Osteoblast (primary cell): ENCODE results near the gene GLUD1. TPM values are rescaled to one million over a fixed set of nuclear protein-coding genes. Genes with fewer than 3 reads are reported as not detected.

Experiments used
- DNase-seq: peaks from one replicate; pipeline ENCODE4 v3.0.0; 2011; ENCODE audit warnings: low spot score, mixed read lengths; ENCODE audit not compliant: insufficient read length; ENCODE audit errors: missing footprints
- H2AFZ ChIP-seq: 2 replicates; pipeline ENCODE4 v1.6.0; 2011; ENCODE audit warnings: mild to moderate bottlenecking, low read length
- H3K27ac ChIP-seq: 2 replicates; pipeline ENCODE4 v1.5.1; 2011; ENCODE audit warnings: mild to moderate bottlenecking, low read depth, low read length, moderate library complexity
- H3K27me3 ChIP-seq: 2 replicates; pipeline ENCODE4 v1.6.0; 2012; ENCODE audit warnings: mild to moderate bottlenecking, control low read depth, inconsistent platforms, low read length, moderate library complexity; ENCODE audit not compliant: insufficient read depth
- H3K36me3 ChIP-seq: 2 replicates; pipeline ENCODE4 v1.5.1; 2011; ENCODE audit warnings: mild to moderate bottlenecking, low read length, control low read depth, moderate library complexity; ENCODE audit not compliant: insufficient read depth
- H3K4me1 ChIP-seq: 2 replicates; pipeline ENCODE4 v1.5.1; 2011; ENCODE audit warnings: mild to moderate bottlenecking, low read length, control low read depth, moderate library complexity; ENCODE audit not compliant: insufficient read depth
- H3K4me2 ChIP-seq: 2 replicates; pipeline ENCODE4 v1.6.0; 2011; ENCODE audit warnings: mild to moderate bottlenecking, low read length; ENCODE audit not compliant: insufficient read depth
- H3K4me3 ChIP-seq: fragments of 200-600 bp; sonication (generic); 3 replicates; pipeline ENCODE4 v1.5.1; 2012; ENCODE audit warnings: mild to moderate bottlenecking, low read length, inconsistent platforms; ENCODE audit not compliant: insufficient read depth
- H3K79me2 ChIP-seq: 2 replicates; pipeline ENCODE4 v1.6.0; 2012; ENCODE audit warnings: mild to moderate bottlenecking, low read length, control low read depth, inconsistent platforms; ENCODE audit not compliant: insufficient read depth
- H3K9me3 ChIP-seq: 2 replicates; pipeline ENCODE4 v1.5.1; 2011; ENCODE audit warnings: low read depth, low read length, control low read depth
- H4K20me1 ChIP-seq: 2 replicates; pipeline ENCODE4 v1.6.0; 2012; ENCODE audit warnings: mild to moderate bottlenecking, low read length, control low read depth; ENCODE audit not compliant: insufficient read depth
- total RNA-seq: library from RNA; depleted of rRNA; stranded (reverse); fragments of >200 nt; gene quantifications from 2 replicates; pipeline ENCODE4 v1.2.3, GENCODE V29; 2012
- TF ChIP-seq, protein P1 (sequence below): IDR thresholded peaks from 2 replicates; pipeline ENCODE4 v1.5.1; 2011; ENCODE audit warnings: mild to moderate bottlenecking, low read depth, low read length, moderate library complexity; ENCODE audit errors: extremely low read depth

Gene GLUD1
- total RNA-seq, 1 donor, result 221 TPM

GRCh38 chr10:87059401-87059800, 35.2 kb downstream of the GLUD1 start:
- Histone ChIP-seq H4K20me1 (no peaks in the 10 kb centered on the region), H2AFZ (no peak overlapping the region), H3K4me3 (no peak overlapping the region), H3K79me2 (no peaks in the 10 kb centered on the region), H3K27me3 (no peaks in the 10 kb centered on the region), H3K36me3 (peaks cover 59% of the 10 kb centered on the region), H3K27ac (no peak overlapping the region), H3K4me1 (peaks cover 11% of the 10 kb centered on the region), H3K9me3 (no peaks in the 10 kb centered on the region), H3K4me2 (no peak overlapping the region)
- no peak for DNase-seq
- TF ChIP-seq, protein P1, sequence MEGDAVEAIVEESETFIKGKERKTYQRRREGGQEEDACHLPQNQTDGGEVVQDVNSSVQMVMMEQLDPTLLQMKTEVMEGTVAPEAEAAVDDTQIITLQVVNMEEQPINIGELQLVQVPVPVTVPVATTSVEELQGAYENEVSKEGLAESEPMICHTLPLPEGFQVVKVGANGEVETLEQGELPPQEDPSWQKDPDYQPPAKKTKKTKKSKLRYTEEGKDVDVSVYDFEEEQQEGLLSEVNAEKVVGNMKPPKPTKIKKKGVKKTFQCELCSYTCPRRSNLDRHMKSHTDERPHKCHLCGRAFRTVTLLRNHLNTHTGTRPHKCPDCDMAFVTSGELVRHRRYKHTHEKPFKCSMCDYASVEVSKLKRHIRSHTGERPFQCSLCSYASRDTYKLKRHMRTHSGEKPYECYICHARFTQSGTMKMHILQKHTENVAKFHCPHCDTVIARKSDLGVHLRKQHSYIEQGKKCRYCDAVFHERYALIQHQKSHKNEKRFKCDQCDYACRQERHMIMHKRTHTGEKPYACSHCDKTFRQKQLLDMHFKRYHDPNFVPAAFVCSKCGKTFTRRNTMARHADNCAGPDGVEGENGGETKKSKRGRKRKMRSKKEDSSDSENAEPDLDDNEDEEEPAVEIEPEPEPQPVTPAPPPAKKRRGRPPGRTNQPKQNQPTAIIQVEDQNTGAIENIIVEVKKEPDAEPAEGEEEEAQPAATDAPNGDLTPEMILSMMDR, result no peak

- Histone ChIP-seq H3K27me3 (no peaks in the 10 kb centered on the region), H3K36me3 (peaks cover 65% of the 10 kb centered on the region)
- TF ChIP-seq, protein P1, result no peak
Measured at GRCh38 chr10:87058171-87058570, 36.5 kb downstream of the GLUD1 start.

DNA sequence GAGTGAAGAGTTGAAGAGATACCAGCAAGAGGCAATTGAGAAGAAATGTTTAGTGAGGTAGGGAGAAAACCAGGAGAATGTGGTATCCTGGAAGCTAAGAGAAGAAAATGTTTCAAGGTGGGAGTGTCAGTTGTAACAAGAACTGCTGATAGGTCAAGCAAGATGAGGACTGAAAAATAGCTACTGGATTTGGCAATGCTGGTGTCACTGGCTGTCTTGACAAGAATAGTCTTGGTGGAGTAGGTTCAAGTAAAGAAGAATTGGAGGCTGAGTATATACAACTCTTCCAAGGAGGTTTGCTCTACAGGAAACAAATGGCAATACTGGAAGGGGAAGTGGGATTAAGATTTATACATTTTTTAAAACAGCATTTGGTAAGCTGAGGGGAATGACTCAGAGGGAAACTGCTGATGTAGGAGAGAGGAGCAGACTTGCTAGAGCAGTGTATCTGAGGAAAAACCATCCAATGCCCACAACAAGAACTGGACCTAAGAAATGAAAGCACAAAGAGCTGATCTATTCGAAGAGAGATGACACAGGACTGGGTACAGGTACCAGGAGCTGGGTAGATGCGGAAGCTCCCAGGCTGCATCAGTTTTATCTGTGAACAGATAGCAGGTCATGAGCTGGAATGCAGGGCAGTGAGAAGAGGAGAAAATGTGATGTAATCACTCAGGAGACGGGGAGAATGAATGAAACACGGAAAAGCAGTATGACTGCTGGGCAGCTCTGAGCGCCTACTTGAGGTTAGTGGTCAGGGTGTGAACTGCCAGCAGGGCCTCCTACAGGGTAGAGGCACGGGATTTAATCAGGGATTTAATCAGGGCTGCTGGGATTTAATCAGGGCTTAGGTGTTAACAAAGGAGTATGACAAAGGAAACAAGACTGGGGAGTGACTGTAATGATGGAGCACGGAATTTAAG, 40.0 kb downstream of the GLUD1 start:
- no peak overlapping the region for H2AFZ ChIP-seq
- no peaks in the 10 kb centered on the region for H4K20me1 ChIP-seq
- peaks cover 75% of the 10 kb centered on the region for H3K36me3 ChIP-seq
- H3K27me3 ChIP-seq, result no peaks in the 10 kb centered on the region
- TF ChIP-seq, protein P1, result peak; percentile 56
- DNase-seq, result peak; percentile 87
- H3K27ac ChIP-seq, result peak overlapping the region; percentile 64
- H3K4me2 ChIP-seq, result peak overlapping the region; percentile 59
- H3K4me3 ChIP-seq, result peak overlapping the region; percentile 26
- H3K4me1 ChIP-seq, result peaks cover 13% of the 10 kb centered on the region
- H3K79me2 ChIP-seq, result no peaks in the 10 kb centered on the region
- no peaks in the 10 kb centered on the region for H3K9me3 ChIP-seq

More at GRCh38 chr10:87058171-87058570, 36.5 kb downstream of the GLUD1 start:
- no peaks in the 10 kb centered on the region for H4K20me1 ChIP-seq
- H3K27ac ChIP-seq, result no peak overlapping the region
- no peak overlapping the region for H2AFZ ChIP-seq
- DNase-seq, result no peak
- peaks cover 13% of the 10 kb centered on the region for H3K4me1 ChIP-seq
- H3K9me3 ChIP-seq, result no peaks in the 10 kb centered on the region
- no peaks in the 10 kb centered on the region for H3K79me2 ChIP-seq
- no peak overlapping the region for H3K4me2 ChIP-seq
- no peak overlapping the region for H3K4me3 ChIP-seq

- Histone ChIP-seq H2AFZ (no peak overlapping the region), H3K79me2 (no peaks in the 10 kb centered on the region), H3K4me1 (peaks cover 13% of the 10 kb centered on the region), H3K9me3 (no peaks in the 10 kb centered on the region), H3K27me3 (no peaks in the 10 kb centered on the region), H3K4me3 (no peak overlapping the region), H3K27ac (no peak overlapping the region), H3K36me3 (peaks cover 75% of the 10 kb centered on the region), H3K4me2 (no peak overlapping the region), H4K20me1 (no peaks in the 10 kb centered on the region)
- no peak for DNase-seq
- TF ChIP-seq, protein P1, result no peak
Measured at GRCh38 chr10:87053577-87054181, 41.0 kb downstream of the GLUD1 start.
